HCT116 (cell line): Measurements from ENCODE around the gene FBXO7.

ENCODE experiments used
- ATF3 ChIP-seq: IDR thresholded peaks from 2 replicates; pipeline ENCODE4 v1.6.1; 2012
- CEBPB ChIP-seq: IDR thresholded peaks from 2 replicates; pipeline ENCODE4 v1.6.1; 2012; ENCODE audit warnings: low read depth
- EZH2 ChIP-seq: fragments of 200-600 bp; sonication (generic); IDR thresholded peaks from 2 replicates; pipeline ENCODE4 v1.6.1; 2017; ENCODE audit warnings: antibody characterized with exemption, mixed run types
- POLR2A ChIP-seq: IDR thresholded peaks from 2 replicates; pipeline ENCODE4 v1.7.0; 2011; ENCODE audit warnings: borderline replicate concordance; ENCODE audit not compliant: insufficient read depth, insufficient read length; ENCODE audit errors: extremely low read depth
- POLR2AphosphoS5 ChIP-seq: IDR thresholded peaks from 2 replicates; pipeline ENCODE4 v1.6.1; 2011; ENCODE audit warnings: mild to moderate bottlenecking, low read depth, low read length, moderate library complexity
- REST ChIP-seq: IDR thresholded peaks from 2 replicates; pipeline ENCODE4 v1.6.1; 2012; ENCODE audit warnings: low read depth
- SP1 ChIP-seq: IDR thresholded peaks from 2 replicates; pipeline ENCODE4 v1.6.1; 2012; ENCODE audit warnings: low read depth
- TF ChIP-seq, protein P1 (sequence below), 3 experiments: fragments of 200-600 bp in 1 of 3; sonication (generic) in 1 of 3; IDR thresholded peaks in 2 of 3; conservative IDR thresholded peaks in 1 of 3; 2 replicates each; pipeline ENCODE4 v1.5.1; 2012 to 2017; ENCODE audit warnings: low read depth in 2 of 3, low read length in 2 of 3, antibody characterized with exemption in 1 of 3, borderline replicate concordance in 1 of 3, control low read depth in 1 of 3, mild to moderate bottlenecking in 1 of 3, mixed read lengths in 1 of 3, mixed run types in 1 of 3, moderate library complexity in 1 of 3; ENCODE audit not compliant: insufficient read depth in 1 of 3

GRCh38 chr22:32531931-32532819 is 57.6 kb downstream of the FBXO7 start:
- TF ChIP-seq, protein P1, sequence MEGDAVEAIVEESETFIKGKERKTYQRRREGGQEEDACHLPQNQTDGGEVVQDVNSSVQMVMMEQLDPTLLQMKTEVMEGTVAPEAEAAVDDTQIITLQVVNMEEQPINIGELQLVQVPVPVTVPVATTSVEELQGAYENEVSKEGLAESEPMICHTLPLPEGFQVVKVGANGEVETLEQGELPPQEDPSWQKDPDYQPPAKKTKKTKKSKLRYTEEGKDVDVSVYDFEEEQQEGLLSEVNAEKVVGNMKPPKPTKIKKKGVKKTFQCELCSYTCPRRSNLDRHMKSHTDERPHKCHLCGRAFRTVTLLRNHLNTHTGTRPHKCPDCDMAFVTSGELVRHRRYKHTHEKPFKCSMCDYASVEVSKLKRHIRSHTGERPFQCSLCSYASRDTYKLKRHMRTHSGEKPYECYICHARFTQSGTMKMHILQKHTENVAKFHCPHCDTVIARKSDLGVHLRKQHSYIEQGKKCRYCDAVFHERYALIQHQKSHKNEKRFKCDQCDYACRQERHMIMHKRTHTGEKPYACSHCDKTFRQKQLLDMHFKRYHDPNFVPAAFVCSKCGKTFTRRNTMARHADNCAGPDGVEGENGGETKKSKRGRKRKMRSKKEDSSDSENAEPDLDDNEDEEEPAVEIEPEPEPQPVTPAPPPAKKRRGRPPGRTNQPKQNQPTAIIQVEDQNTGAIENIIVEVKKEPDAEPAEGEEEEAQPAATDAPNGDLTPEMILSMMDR (IDR thresholded peaks at IDR 0.05 in 2 of 3, conservative IDR thresholded peaks at IDR 0.05 in 1 of 3; ENCODE audit: borderline replicate concordance in 1 of 3, insufficient read depth in 1 of 3, low read depth in 2 of 3, low read length in 2 of 3) = no peak
- TF ChIP-seq POLR2AphosphoS5 = no peak
- no peak for TF ChIP-seq POLR2A
- TF ChIP-seq CEBPB = no peak
- no peak for TF ChIP-seq REST
- TF ChIP-seq ATF3 = no peak
- TF ChIP-seq EZH2 = no peak
- no peak for TF ChIP-seq SP1
